ENCODE measurements around the gene SH2B3. TPM values are rescaled to one million over a fixed set of nuclear protein-coding genes. Genes with fewer than 3 reads are reported as not detected.

The SH2B3 gene
- total RNA-seq, 1 donor from 2014 or later, result 11.7 TPM

- no peak for DNase-seq (ENCODE audit: low spot score)
- no peak for ATAC-seq
Observed at GRCh38 chr12:111426344-111427185, 20.8 kb downstream of the SH2B3 start.

DNA sequence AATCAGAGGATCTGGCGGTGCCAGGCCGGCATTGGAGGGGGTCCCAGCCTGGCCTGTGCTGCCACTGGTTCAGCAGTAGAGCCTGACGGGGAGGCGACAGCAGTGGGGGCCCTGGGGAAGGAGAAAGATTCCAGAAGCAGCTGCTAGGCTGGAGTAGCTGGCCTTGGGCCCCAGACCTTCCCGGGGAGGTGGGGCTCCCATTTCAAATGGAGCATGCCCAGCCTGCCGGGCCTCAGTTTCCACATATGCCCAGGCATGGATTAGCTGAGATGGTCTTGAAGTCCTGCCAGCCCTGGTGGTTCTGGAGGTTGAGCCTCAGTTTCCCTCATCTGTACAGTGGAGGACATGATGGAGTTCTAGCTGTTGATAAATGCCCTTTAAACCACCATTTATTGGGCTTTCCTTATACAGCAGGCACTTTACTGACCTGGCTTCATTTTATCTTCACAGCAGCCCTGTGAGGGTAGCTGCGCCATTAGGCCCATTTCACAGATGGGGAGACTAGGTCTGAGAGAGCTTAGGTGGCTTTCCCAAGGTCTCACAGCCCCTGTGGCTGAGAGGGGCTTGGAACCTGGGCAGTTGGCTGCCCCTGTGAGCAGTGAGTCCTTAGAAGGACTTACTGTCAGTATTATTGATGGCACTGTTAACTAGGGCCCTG, 21.8 kb downstream of the SH2B3 start:
- ATAC-seq (no peak), DNase-seq (ENCODE audit: low spot score) (no peak)

- ATAC-seq (no peak), DNase-seq (ENCODE audit: low spot score) (no peak)
Observed at GRCh38 chr12:111428081-111428727, 22.5 kb downstream of the SH2B3 start.

GRCh38 chr12:111428728-111429175, 23.0 kb downstream of the SH2B3 start:
- peak; percentile 66 for DNase-seq (ENCODE audit: low spot score)
- peak; percentile 4 for ATAC-seq

DNA sequence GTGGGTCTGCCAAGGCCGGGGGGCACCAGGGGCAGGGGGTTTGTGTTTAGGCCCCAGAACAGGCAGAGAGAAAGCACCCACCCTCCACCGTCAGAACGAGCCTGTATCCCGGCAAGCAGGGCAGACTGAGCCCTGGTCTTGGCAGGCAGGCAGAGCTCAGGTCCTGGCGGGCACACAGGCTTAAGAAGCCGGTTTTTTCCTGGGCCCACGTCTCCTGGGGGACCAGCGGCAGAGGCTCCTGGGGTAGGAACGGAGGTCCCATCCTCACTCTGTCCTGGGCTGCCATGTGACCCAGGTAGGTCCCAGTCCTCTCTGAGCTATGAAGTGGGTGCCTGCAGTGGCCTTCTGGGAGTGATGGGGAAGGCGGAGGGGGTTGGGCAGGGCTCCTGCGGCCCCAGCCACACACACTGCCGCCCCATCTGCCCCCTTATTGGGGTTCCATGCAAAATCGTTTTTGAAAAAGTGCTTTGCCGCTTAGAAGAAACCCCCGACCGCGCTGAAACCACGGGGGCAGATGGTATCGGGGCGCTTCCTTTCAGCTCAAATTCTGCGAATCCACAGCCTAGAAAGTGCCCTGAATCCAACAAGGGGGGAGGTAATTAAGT, 24.2 kb downstream of the SH2B3 start:
- peak; percentile 3 for ATAC-seq
- peak; percentile 51 for DNase-seq (ENCODE audit: low spot score)

DNA sequence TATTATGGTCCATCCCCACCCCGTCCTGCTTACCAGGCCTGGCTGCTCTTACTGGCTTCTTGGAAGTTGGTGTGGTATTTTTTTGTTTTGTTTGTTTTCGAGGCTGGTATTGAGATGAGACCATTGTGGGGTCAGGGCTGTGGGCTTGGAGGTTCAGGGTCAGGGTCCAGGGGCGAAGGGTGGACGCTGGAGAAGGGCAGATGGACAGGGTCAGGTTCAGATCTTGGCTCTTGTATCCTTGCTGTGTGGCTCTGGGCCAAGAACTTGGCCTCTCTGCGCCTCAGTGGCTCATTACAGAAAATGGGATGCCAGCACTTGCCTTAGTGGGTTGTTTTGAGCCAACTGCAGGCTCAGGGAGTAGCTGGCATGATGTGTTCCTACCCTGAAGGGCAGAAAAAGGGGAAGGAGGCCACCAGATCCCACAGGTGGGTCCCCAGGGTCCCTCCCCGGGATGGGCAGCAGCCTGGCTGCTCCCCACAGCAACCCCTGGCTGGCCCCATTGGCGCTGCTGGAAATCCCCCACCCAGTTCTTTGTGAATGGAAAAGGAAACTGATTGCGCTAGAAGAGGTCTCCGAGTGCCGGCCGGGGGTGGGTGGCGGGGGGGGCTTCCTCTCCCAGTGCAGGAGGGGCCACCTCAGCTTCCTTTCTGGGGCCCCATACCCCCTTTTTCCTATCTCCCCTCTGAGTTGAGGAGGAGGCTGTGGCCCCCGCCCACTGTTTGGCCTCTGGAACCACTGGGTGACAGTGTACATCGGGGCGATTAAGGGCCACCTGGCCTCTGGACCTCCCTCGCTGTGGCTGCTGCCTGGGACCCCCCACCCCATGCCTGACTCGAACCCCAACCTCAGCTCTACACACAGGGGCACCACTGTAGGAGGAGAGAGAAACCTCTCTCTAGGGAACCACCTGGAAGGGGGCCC, 25.0 kb downstream of the SH2B3 start:
- DNase-seq (ENCODE audit: low spot score) (peak; percentile 77), ATAC-seq (peak; percentile 33)

GRCh38 chr12:111431772-111432171, 26.0 kb downstream of the SH2B3 start:
- no peak for ATAC-seq
- no peak for DNase-seq (ENCODE audit: low spot score)

- ATAC-seq (no peak), DNase-seq (ENCODE audit: low spot score) (no peak)
Observed at GRCh38 chr12:111434049-111434448, 28.3 kb downstream of the SH2B3 start.

DNA sequence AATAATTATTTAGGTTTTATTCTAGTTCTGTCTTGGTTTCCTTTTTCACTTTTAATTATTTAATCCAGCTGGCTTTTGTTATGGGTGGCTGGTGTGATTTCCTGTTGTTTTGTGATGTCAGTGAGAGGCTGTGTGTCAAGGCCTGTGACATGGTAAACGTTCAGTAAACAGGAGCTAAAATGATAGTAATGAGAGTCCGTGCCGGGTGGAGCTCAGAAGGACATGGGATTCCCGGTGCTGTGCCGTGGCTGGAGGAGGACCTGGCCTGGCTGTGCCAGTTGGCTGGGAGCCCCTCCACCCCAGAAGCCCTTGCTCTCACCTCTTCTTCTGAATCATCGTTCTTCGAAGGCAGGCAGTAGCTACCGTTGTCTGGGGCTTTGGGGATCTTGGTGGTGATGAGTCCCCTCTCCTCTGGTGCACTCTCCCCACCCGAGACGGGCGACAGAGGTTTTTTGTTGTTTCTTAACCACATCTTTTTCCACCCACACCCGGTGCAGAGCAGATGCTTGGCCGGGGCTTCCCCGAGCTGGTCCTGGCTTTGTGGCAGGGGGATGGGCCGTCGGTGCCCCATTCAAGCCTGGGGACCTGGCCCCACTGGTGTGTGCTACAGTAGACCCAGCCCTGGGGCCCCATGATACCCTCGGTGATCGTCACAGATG, 29.1 kb downstream of the SH2B3 start:
- ATAC-seq, result peak; percentile 65
- peak; percentile 86 for DNase-seq (ENCODE audit: low spot score)

GRCh38 chr12:111435661-111436201, 30.0 kb downstream of the SH2B3 start:
- ATAC-seq, result peak; percentile 31

DNA sequence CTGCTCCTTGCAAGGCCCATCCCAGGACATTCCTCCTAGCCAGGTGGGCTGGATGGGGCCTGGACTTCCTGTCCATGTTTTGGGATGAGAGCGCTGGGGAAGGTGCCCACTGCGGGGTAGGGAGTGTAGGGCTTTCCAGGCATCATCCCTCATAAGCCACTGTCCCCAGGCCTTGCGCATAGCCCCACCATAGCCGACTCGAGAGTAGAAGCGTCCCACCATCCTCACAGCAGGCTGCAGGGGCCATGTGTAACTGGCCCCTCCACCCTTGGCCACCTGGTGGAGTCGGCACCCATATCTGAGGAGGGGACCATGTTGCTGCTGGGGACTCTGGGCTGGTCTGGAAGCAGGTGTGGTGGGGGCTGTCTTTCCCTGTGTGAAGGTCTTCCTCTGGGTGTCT, 30.5 kb downstream of the SH2B3 start:
- no peak for DNase-seq (ENCODE audit: low spot score)
- ATAC-seq, result no peak

More at GRCh38 chr12:111435661-111436201, 30.0 kb downstream of the SH2B3 start:
- no peak for DNase-seq (ENCODE audit: low spot score)

- DNase-seq (ENCODE audit: low spot score) (no peak), ATAC-seq (no peak)
Observed at GRCh38 chr12:111436811-111437210, 31.1 kb downstream of the SH2B3 start.

- DNase-seq (ENCODE audit: low spot score), result no peak
- ATAC-seq, result no peak
Observed at GRCh38 chr12:111437816-111438454, 32.2 kb downstream of the SH2B3 start.

DNA sequence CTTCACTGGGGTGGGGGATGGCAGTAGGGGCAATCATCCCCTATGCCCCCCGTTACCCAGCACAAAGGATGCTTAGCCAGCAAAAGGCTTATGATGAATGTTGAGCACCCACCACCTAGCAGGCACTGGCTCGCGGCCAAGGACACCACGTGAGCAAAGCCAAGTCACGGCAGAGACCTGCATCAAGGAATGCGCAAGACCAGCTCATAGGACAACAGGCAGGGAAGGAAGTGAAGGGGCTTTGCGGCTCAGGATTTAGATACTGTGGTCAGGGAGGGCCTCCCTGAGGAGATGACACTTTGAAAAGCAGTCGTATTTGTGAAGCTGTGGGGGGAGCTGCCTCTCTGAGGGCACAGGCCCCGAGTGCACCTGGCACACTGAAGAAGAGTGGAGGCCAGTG, 32.8 kb downstream of the SH2B3 start:
- DNase-seq (ENCODE audit: low spot score) (no peak), ATAC-seq (no peak)

GRCh38 chr12:111439657-111440151, 34.0 kb downstream of the SH2B3 start:
- ATAC-seq (no peak), DNase-seq (ENCODE audit: low spot score) (no peak)

DNA sequence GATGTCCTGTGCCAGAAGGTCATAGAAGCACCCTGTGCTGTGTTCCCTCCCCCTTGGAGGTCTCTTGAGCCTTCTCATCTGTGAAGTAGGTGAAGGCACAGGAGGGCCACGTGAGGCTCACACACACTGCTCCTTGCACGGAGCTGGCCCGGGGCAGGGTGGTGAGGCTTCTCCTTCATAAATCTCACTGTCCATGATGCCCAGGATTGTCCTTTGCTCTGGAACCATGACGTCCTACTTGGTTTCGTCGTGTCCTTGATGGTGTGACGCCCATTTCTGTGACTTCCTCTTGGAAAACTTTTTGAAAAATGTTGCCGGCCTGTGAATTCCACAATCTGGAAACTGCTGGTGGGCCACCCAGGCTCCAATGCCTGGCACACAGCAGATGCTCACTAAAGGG, 34.4 kb downstream of the SH2B3 start:
- no peak for DNase-seq (ENCODE audit: low spot score)
- ATAC-seq, result no peak

- ATAC-seq (no peak), DNase-seq (ENCODE audit: low spot score) (no peak)
Observed at GRCh38 chr12:111440631-111441030, 34.9 kb downstream of the SH2B3 start.

- DNase-seq (ENCODE audit: low spot score) (no peak), ATAC-seq (no peak)
Observed at GRCh38 chr12:111441107-111441928, 35.6 kb downstream of the SH2B3 start.

All from left lobe of liver (tissue), 2 donors.